Esophagus muscularis mucosa (tissue), 3 donors: ENCODE data around the gene FOXM1.

Experiments used
- POLR2A ChIP-seq: fragments of 450-650 bp; IDR thresholded peaks from one replicate; pipeline ENCODE4 v1.6.1; 2017; ENCODE audit warnings: antibody characterized with exemption, moderate library complexity, mild to moderate bottlenecking, low read depth
- TF ChIP-seq, protein P1 (sequence below), 3 experiments: fragments of 200-600 bp in 2 of 3; fragments of 450-650 bp in 1 of 3; sonication (generic) in 2 of 3; IDR thresholded peaks; one replicate each; pipeline ENCODE4 v1.5.1; 2017 to 2019; ENCODE audit warnings: antibody characterized with exemption in 3 of 3, mild to moderate bottlenecking in 2 of 3, moderate library complexity in 1 of 3

GRCh38 chr12:2820432-2820831, 56.5 kb downstream of the FOXM1 start:
- TF ChIP-seq, protein P1, sequence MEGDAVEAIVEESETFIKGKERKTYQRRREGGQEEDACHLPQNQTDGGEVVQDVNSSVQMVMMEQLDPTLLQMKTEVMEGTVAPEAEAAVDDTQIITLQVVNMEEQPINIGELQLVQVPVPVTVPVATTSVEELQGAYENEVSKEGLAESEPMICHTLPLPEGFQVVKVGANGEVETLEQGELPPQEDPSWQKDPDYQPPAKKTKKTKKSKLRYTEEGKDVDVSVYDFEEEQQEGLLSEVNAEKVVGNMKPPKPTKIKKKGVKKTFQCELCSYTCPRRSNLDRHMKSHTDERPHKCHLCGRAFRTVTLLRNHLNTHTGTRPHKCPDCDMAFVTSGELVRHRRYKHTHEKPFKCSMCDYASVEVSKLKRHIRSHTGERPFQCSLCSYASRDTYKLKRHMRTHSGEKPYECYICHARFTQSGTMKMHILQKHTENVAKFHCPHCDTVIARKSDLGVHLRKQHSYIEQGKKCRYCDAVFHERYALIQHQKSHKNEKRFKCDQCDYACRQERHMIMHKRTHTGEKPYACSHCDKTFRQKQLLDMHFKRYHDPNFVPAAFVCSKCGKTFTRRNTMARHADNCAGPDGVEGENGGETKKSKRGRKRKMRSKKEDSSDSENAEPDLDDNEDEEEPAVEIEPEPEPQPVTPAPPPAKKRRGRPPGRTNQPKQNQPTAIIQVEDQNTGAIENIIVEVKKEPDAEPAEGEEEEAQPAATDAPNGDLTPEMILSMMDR (IDR thresholded peaks at IDR 0.05) = no peak
- TF ChIP-seq POLR2A = no peak
